Renal cortex interstitium (tissue), 11 donors: ENCODE data around the gene PKMYT1. TPM values are rescaled to one million over a fixed set of nuclear protein-coding genes. Genes with fewer than 3 reads are reported as not detected.
A peak's percentile ranks its signal among the peaks of the same experiment; 100 is the strongest.
"Not testable (repeated sequence)": the region's sequence is repeated elsewhere in the genome, so short reads cannot be mapped to it uniquely, and the experiment has no call there.

Experiments
- DNase-seq, 11 donors: peaks; one replicate each; pipeline ENCODE4 v3.0.0-alpha.2; 2013; ENCODE audit warnings: low read depth in 9 of 11, low spot score in 4 of 11; ENCODE audit errors: extremely low read depth in 1 of 11
- polyA plus RNA-seq, 3 donors: library from polyadenylated mRNA; unstranded; fragments of 120-200 nt; gene quantifications; one replicate each; pipeline ENCODE4 v1.2.1, GENCODE V29; 2013; ENCODE audit not compliant: insufficient read length in 3 of 3

PKMYT1 gene
- polyA plus RNA-seq, 3 donors, result 11.7 to 22.4 (median 18.8) TPM

DNA sequence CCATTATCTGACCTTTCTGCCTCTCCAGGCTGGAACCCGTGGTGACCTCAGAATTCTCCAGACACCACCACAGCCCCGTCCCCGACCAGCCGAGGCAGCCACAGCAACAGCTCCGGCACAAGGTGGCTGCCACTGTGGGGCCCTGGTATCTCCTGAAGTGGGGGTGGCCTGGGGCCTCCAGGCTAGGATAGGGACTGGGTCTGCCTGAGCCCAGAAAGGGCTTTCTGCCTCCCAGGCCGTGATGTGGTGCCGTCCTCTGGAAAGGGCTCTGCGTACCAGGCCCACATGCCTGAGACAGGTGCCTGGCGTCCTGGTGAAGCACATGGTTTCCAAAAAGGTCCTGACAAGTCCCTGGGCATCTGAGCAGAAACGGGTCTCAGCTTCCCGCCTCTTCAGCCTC is 51.5 kb downstream of the PKMYT1 start:
- no peak for DNase-seq

DNA sequence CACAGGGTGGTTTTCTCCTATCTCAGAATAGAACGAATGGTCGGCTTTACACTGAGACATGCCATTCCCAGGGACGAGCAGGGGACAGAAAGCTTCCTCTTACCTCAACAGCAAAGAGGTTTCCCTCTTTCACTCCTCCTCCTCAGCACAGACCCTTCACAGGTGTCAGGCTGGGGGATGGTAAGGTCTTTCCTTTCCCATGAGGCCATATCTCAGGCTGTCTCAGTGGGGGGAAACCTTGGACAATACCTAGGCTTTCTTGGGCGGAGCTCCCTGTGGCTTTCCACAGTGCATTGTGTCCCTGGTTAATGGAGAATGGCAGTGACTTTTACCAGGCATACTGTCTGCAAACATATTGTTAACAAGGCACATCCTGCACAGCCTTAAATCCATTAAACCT is 52.1 kb downstream of the PKMYT1 start:
- DNase-seq, result not testable (repeated sequence)

DNA sequence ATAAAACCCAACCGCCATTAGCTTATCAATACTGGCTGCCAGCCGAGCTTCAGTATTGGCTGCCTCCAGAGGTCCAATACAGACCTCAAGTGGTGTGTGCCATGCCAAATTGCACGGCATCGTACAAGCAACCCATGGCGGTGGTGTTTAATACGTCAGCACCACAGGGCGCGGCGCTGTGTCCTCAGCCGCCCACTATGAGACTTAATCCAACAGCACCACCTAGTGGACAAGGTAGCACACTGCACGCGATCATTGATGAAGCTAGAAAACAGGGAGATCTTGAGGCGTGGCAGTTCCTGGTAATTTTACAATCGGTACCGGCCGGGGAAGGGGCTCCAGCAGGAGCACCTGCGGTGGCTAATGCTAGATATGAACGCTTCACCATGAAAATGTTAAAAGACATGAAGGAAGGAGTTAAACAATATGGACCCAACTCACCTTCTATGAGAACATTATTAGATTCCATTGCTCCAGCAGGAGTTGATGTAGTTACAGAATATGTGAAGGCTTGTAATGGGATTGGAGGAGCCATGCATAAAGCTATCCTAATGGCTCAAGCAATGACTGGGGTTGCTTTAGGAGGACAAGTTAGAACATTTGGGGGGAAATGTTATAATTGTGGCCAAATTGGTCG is 53.1 kb downstream of the PKMYT1 start:
- peak in 10 of 11 donors; percentile 67 to 88 (median 78) for DNase-seq

DNA sequence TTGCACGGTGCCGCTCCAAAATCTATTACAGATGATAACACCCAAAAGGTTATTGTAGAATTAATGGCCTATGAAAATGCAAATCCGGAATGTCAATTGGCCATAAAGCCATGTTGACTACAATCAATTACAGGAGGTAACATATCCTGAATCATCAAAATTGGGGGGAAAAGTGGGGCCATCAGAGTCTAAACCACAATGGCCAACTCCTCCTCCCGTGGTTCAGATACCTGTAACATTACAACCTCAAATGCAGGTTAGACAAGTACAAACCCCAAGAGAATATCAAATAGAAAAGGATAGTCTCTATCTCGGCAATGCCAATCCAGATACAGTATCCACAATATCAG is 53.6 kb downstream of the PKMYT1 start:
- no peak for DNase-seq

DNA sequence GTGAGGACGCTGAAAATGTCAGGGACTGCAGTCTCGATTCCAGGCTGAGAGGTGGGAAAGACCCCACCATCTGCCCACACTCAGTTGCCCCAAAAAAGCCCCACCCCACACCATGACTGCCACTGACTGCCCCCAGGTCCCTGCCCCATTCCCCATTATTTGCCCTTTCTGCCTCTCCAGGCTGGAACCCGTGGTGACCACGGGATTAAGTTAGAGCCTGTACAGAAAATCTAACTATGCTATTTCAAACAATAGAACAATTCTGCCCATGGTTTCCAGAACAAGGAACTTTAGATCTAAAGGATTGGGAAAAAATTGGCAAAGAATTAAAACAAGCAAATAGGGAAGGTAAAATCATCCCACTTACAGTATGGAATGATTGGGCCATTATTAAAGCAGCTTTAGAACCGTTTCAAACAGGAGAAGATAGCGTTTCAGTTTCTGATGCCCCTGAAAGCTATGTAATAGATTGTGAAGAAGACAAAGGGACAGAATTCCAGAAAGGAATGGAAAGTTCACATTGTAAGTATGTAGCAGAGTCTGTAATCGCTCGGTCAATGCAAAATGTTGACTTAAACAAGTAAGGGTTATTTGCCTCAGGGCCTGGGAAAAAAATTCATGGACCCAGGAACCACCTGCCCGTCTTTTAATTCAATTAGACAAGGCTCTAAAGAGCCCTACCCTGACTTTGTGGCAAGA is 54.1 kb downstream of the PKMYT1 start:
- DNase-seq, result no peak

DNA sequence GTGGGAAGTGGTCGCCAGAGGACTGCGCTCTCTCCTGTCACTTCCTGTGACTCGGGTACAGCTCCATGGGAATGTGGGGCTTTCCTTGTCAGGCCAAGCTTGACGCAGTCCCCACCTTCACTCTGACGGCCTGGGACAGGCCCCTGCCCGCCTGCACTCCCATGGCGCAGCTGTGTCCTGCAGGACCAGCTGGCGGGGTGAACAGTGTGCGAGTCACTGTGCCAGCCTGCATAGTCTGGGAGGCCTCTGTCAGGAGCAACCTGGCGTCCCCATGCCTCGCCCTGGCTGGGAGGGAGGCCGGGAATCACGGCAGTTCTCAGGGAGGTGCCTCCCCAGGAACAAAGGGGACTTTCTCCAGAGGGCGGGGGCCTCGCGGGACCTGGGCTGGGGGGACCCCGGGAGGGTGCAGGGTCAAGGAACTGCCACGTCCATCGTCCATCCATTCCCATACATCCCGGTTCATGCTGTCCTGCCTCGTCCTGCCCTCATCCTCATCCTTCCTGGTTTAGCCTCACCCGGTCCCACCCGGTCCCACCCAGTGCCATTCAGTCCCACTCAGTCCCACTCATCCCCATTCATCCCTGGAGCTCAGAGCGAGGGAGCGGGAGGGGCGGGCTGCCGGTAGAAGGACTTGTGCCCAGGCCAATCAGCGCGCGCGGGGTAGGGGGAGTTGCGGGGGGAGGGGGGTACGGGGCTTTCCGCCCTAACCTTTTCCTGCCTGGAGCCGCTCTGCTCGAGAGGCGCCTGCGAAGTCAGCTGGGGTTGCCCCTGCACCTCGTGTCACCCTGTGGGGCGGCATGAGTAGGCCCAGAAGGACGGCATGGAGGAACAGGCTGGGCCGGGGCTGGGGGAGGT is 55.1 kb downstream of the PKMYT1 start:
- no peak for DNase-seq

DNA sequence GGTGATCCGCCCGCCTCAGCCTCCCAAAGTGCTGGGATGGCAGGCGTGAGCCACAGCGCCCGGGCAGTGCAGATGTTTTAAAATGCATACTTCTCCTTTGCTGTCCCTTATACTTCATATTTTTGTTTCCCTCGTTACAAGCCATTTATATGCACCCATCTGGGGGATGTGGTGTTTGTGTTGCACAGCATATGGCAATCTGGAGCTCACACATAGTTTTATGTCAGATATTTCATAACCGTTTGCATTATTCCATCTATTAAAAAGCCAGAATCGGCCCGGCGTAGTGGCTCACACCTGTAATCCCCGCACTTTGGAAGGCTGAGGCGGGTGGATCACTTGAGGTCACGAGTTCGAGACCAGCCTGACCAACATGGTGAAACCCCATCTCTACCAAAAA is 56.8 kb downstream of the PKMYT1 start:
- no peak for DNase-seq

Other genes with a start within 250 kb of the PKMYT1 start
- 100 to 1,000 TPM; 619 to 902 (median 689) TPM for gene SRRM2, start 227.8 kb downstream of the PKMYT1 start, polyA plus RNA-seq
- 100 to 1,000 TPM; 193 to 255 (median 237) TPM for gene ELOB, start 203.2 kb downstream of the PKMYT1 start, polyA plus RNA-seq
- gene PRSS33, start 192.9 kb downstream of the PKMYT1 start, polyA plus RNA-seq, result under 1 TPM in 2 of 3 donors, not detected in 1; 0.22 to 0.24 TPM
- not detected for gene PRSS41, start 182.0 kb downstream of the PKMYT1 start, polyA plus RNA-seq
- gene PRSS21, start 163.2 kb downstream of the PKMYT1 start, polyA plus RNA-seq, result under 1 TPM in 2 of 3 donors, not detected in 1; 0.30 to 0.49 TPM
- gene ZG16B, start 150.1 kb downstream of the PKMYT1 start, polyA plus RNA-seq, result under 1 TPM in 1 of 3 donors, not detected in 2; 0.70 TPM
- 10 to 100 TPM in 1 of 3 donors, 1 to 10 TPM in 2; 2.8 to 12.2 (median 7.7) TPM for gene PRSS22, start 122.3 kb downstream of the PKMYT1 start, polyA plus RNA-seq
- gene FLYWCH2, start 97.2 kb downstream of the PKMYT1 start, polyA plus RNA-seq, result 10 to 100 TPM; 15.5 to 30.4 (median 30.0) TPM
- 10 to 100 TPM; 17.8 to 45.4 (median 31.1) TPM for gene FLYWCH1, start 68.5 kb downstream of the PKMYT1 start, polyA plus RNA-seq
- gene KREMEN2, start 16.2 kb downstream of the PKMYT1 start, polyA plus RNA-seq, result 1 to 10 TPM; 1.3 to 2.6 (median 2.0) TPM
- gene PAQR4, start 11.1 kb downstream of the PKMYT1 start, polyA plus RNA-seq, result 10 to 100 TPM in 1 of 3 donors, 1 to 10 TPM in 2; 8.1 to 12.5 (median 8.3) TPM
- gene CLDN9, start 32.5 kb upstream of the PKMYT1 start, polyA plus RNA-seq, result 1 to 10 TPM; 1.7 to 3.2 (median 2.5) TPM
- gene CLDN6, start 37.7 kb upstream of the PKMYT1 start, polyA plus RNA-seq, result 10 to 100 TPM; 33.8 to 42.0 (median 34.4) TPM
- 10 to 100 TPM in 2 of 3 donors, 1 to 10 TPM in 1; 6.7 to 17.6 (median 12.9) TPM for gene TNFRSF12A, start 39.9 kb upstream of the PKMYT1 start, polyA plus RNA-seq
- 10 to 100 TPM; 59.0 to 77.2 (median 64.2) TPM for gene HCFC1R1, start 43.5 kb upstream of the PKMYT1 start, polyA plus RNA-seq
- gene THOC6, start 43.6 kb upstream of the PKMYT1 start, polyA plus RNA-seq, result 10 to 100 TPM; 28.2 to 35.9 (median 30.5) TPM
- 1 to 10 TPM; 1.0 to 2.5 (median 2.0) TPM for gene BICDL2, start 56.5 kb upstream of the PKMYT1 start, polyA plus RNA-seq
- 1 to 10 TPM; 1.4 to 2.9 (median 1.9) TPM for gene MMP25, start 66.1 kb upstream of the PKMYT1 start, polyA plus RNA-seq
- 10 to 100 TPM; 26.8 to 38.3 (median 29.6) TPM for gene IL32, start 85.2 kb upstream of the PKMYT1 start, polyA plus RNA-seq
- under 1 TPM in 2 of 3 donors, not detected in 1; 0.26 to 0.27 TPM for gene ZSCAN10, start 118.8 kb upstream of the PKMYT1 start, polyA plus RNA-seq
- gene ZNF205, start 132.1 kb upstream of the PKMYT1 start, polyA plus RNA-seq, result 10 to 100 TPM; 14.2 to 18.3 (median 18.0) TPM
- 10 to 100 TPM in 2 of 3 donors, 1 to 10 TPM in 1; 8.6 to 17.5 (median 13.3) TPM for gene ZNF213, start 154.6 kb upstream of the PKMYT1 start, polyA plus RNA-seq
- not detected for gene OR1F1, start 207.8 kb upstream of the PKMYT1 start, polyA plus RNA-seq